ENCODE results near the gene DOCK10. TPM values are rescaled to one million over a fixed set of nuclear protein-coding genes. Genes with fewer than 3 reads are reported as not detected.

The DOCK10 gene
- total RNA-seq, 1 experiment from 2014 or later = 5.8 TPM

DNA sequence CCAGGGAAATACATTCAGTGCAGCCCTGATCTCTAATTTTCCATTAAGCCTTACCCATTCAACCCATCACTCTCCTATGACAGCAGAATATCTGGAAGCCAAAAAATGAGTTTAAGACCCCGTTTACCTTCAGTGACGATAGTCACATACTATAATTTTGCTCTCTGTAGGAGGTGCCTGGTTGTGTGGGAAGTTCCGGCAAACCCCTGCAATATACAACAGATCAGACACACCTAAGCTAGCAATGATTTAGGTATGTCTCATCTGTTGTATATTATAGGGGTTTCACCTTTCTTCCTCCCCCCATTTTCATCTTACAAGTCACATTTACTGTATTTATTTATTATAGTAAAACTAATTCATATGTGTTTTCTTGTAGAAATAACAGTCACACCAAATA, 101.7 kb downstream of the DOCK10 start:
- H3K9me3 ChIP-seq (ENCODE audit: control insufficient read depth, insufficient read depth, low read depth, low read length) = no peaks in the 10 kb centered on the region
- TF ChIP-seq POLR2AphosphoS5 (IDR thresholded peaks at IDR 0.05; ENCODE audit: low read depth, low read length) = no peak
- TF ChIP-seq TCF7L2 (IDR thresholded peaks at IDR 0.05; ENCODE audit: low read depth, low read length) = no peak
- TF ChIP-seq, protein P1, sequence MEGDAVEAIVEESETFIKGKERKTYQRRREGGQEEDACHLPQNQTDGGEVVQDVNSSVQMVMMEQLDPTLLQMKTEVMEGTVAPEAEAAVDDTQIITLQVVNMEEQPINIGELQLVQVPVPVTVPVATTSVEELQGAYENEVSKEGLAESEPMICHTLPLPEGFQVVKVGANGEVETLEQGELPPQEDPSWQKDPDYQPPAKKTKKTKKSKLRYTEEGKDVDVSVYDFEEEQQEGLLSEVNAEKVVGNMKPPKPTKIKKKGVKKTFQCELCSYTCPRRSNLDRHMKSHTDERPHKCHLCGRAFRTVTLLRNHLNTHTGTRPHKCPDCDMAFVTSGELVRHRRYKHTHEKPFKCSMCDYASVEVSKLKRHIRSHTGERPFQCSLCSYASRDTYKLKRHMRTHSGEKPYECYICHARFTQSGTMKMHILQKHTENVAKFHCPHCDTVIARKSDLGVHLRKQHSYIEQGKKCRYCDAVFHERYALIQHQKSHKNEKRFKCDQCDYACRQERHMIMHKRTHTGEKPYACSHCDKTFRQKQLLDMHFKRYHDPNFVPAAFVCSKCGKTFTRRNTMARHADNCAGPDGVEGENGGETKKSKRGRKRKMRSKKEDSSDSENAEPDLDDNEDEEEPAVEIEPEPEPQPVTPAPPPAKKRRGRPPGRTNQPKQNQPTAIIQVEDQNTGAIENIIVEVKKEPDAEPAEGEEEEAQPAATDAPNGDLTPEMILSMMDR (IDR thresholded peaks at IDR 0.05) = no peak
- TF ChIP-seq, protein P2, sequence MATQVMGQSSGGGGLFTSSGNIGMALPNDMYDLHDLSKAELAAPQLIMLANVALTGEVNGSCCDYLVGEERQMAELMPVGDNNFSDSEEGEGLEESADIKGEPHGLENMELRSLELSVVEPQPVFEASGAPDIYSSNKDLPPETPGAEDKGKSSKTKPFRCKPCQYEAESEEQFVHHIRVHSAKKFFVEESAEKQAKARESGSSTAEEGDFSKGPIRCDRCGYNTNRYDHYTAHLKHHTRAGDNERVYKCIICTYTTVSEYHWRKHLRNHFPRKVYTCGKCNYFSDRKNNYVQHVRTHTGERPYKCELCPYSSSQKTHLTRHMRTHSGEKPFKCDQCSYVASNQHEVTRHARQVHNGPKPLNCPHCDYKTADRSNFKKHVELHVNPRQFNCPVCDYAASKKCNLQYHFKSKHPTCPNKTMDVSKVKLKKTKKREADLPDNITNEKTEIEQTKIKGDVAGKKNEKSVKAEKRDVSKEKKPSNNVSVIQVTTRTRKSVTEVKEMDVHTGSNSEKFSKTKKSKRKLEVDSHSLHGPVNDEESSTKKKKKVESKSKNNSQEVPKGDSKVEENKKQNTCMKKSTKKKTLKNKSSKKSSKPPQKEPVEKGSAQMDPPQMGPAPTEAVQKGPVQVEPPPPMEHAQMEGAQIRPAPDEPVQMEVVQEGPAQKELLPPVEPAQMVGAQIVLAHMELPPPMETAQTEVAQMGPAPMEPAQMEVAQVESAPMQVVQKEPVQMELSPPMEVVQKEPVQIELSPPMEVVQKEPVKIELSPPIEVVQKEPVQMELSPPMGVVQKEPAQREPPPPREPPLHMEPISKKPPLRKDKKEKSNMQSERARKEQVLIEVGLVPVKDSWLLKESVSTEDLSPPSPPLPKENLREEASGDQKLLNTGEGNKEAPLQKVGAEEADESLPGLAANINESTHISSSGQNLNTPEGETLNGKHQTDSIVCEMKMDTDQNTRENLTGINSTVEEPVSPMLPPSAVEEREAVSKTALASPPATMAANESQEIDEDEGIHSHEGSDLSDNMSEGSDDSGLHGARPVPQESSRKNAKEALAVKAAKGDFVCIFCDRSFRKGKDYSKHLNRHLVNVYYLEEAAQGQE (IDR thresholded peaks at IDR 0.05; ENCODE audit: insufficient read depth in 1 of 2, low read depth in 2 of 2, low read length in 1 of 2) = no peak
- TF ChIP-seq SIN3A (IDR thresholded peaks at IDR 0.05; ENCODE audit: borderline replicate concordance, insufficient read depth, low read depth, low read length) = no peak
- intact Hi-C loops (cut with micrococcal nuclease; ENCODE audit: unreplicated experiment) = no loop called here
- CTCF ChIA-PET = no interaction called here
- no TSS peak for BruUV-seq (replicated peaks)
- no peaks in the 10 kb centered on the region; the same call in 1 of the 2 replicates for H3K4me1 ChIP-seq (ENCODE audit: control insufficient read depth, insufficient read depth, low read length)
- ATAC-seq (no peak), DNase-seq (ENCODE audit: low read depth, low spot score) (no peak)
- in situ Hi-C loops (cut with HindIII; ENCODE audit: low pct_unique_long_range_greater_than_20kb, low sequenced_read_pairs) = no loop called here
- H3K27ac ChIP-seq (ENCODE audit: low read length) = no peak overlapping the region
- POLR2A ChIA-PET = no interaction called here
- no peak overlapping the region for H3K4me3 ChIP-seq (ENCODE audit: low read depth in 2 of 2, low read length in 2 of 2)
- H3K36me3 ChIP-seq (ENCODE audit: control insufficient read depth, insufficient read depth, low read length) = no peaks in the 10 kb centered on the region; the same call in 1 of the 2 replicates
- no peaks in the 10 kb centered on the region for H3K27me3 ChIP-seq (ENCODE audit: control insufficient read depth, insufficient read depth, low read length)

DNA sequence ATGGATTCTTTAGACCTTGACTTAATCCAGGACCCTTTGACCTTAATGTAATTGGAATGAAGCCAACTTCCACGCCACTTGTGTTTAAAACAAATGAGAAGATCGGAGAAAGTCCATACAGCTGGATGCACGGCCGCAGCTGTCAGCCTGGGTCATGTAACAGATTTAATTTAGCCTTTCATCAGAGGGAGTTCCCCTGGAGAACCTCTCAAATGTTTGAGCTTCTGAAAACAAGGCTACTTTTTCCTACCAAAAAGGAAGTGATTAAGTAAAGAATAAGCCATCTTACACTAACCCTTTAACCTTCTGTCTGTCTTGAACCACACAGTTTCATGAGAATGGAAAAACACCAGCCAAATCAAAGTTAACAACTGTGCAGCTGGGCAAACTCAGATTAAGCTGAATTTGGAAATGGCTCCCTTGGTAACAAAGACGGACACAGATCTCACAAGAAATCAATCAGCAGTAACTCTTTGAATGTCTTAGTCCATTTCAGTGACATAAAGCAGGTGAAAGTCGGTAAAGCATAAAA, 103.6 kb downstream of the DOCK10 start:
- TF ChIP-seq, protein P1 (IDR thresholded peaks at IDR 0.05) = no peak
- no peak for TF ChIP-seq SIN3A (IDR thresholded peaks at IDR 0.05; ENCODE audit: borderline replicate concordance, insufficient read depth, low read depth, low read length)
- no peaks in the 10 kb centered on the region for H3K9me3 ChIP-seq (ENCODE audit: control insufficient read depth, insufficient read depth, low read depth, low read length)
- no peak overlapping the region for H3K27ac ChIP-seq (ENCODE audit: low read length)
- ATAC-seq (no peak), DNase-seq (ENCODE audit: low read depth, low spot score) (no peak)
- in situ Hi-C loops (cut with HindIII; ENCODE audit: low pct_unique_long_range_greater_than_20kb, low sequenced_read_pairs) = no loop called here
- H3K4me1 ChIP-seq (ENCODE audit: control insufficient read depth, insufficient read depth, low read length) = no peaks in the 10 kb centered on the region; the same call in 1 of the 2 replicates
- ChIA-PET POLR2A (no interaction called here), CTCF (no interaction called here)
- H3K4me3 ChIP-seq (ENCODE audit: low read depth in 2 of 2, low read length in 2 of 2) = no peak overlapping the region
- no peaks in the 10 kb centered on the region for H3K27me3 ChIP-seq (ENCODE audit: control insufficient read depth, insufficient read depth, low read length)
- intact Hi-C loops (cut with micrococcal nuclease; ENCODE audit: unreplicated experiment) = no loop called here
- BruUV-seq (replicated peaks) = no TSS peak
- no peaks in the 10 kb centered on the region; the same call in 1 of the 2 replicates for H3K36me3 ChIP-seq (ENCODE audit: control insufficient read depth, insufficient read depth, low read length)

Data from Panc1 (cell line).